ENCODE results near the gene TPST1.
"Not testable (repeated sequence)": the region's sequence is repeated elsewhere in the genome, so short reads cannot be mapped to it uniquely, and the experiment has no call there.

Gene TPST1

GRCh38 chr7:66301737-66302136 lies 96.6 kb downstream of the TPST1 start:
- no peaks in the 10 kb centered on the region for H3K27me3 Mint-ChIP-seq
- H3K9me3 Mint-ChIP-seq: peaks cover 4 to 12% of the 10 kb centered on the region in 2 donors
- peaks cover 0 to 6% of the 10 kb centered on the region in 2 donors for H3K4me1 Mint-ChIP-seq
- H3K27ac Mint-ChIP-seq: no peak overlapping the region
- no peak overlapping the region for H3K4me3 Mint-ChIP-seq
- DNase-seq (no peak), ATAC-seq (replicated peaks) (no peak)
- peaks cover 10 to 33% of the 10 kb centered on the region in 2 donors for H3K36me3 Mint-ChIP-seq

GRCh38 chr7:66303454-66304155 lies 98.5 kb downstream of the TPST1 start:
- Mint-ChIP-seq H3K27me3 (no peaks in the 10 kb centered on the region), H3K27ac (no peak overlapping the region), H3K36me3 (peaks cover 7 to 26% of the 10 kb centered on the region in 2 donors), H3K4me1 (peaks cover 0 to 6% of the 10 kb centered on the region in 2 donors), H3K4me3 (no peak overlapping the region), H3K9me3 (peaks cover 4 to 5% of the 10 kb centered on the region in 2 donors)
- no peak for ATAC-seq (replicated peaks)
- no peak for DNase-seq

GRCh38 chr7:66304536-66304935 lies 99.4 kb downstream of the TPST1 start:
- Mint-ChIP-seq H3K27ac (no peak overlapping the region), H3K36me3 (peaks cover 4 to 21% of the 10 kb centered on the region in 2 donors), H3K4me3 (no peak overlapping the region), H3K4me1 (peaks cover 0 to 6% of the 10 kb centered on the region in 2 donors), H3K9me3 (peaks cover under 1 to 2% of the 10 kb centered on the region in 2 donors), H3K27me3 (no peaks in the 10 kb centered on the region)
- ATAC-seq (replicated peaks): no peak
- no peak for DNase-seq

GRCh38 chr7:66306243-66306642 lies 101.1 kb downstream of the TPST1 start:
- Mint-ChIP-seq H3K4me3 (no peak overlapping the region), H3K36me3 (peaks cover 0 to 15% of the 10 kb centered on the region in 2 donors)

GRCh38 chr7:66307591-66308215 lies 102.6 kb downstream of the TPST1 start:
- H3K27ac Mint-ChIP-seq: no peak overlapping the region
- peaks cover 0 to 11% of the 10 kb centered on the region in 2 donors for H3K36me3 Mint-ChIP-seq
- ATAC-seq (replicated peaks): no peak
- DNase-seq: no peak
- peaks cover 4 to 8% of the 10 kb centered on the region in 2 donors for H3K4me1 Mint-ChIP-seq
- no peaks in the 10 kb centered on the region for H3K27me3 Mint-ChIP-seq
- no peaks in the 10 kb centered on the region for H3K9me3 Mint-ChIP-seq
- no peak overlapping the region for H3K4me3 Mint-ChIP-seq

More at GRCh38 chr7:66306243-66306642, 101.1 kb downstream of the TPST1 start:
- no peak for ATAC-seq (replicated peaks)
- Mint-ChIP-seq H3K27ac (no peak overlapping the region), H3K27me3 (no peaks in the 10 kb centered on the region), H3K4me1 (peaks cover 0 to 8% of the 10 kb centered on the region in 2 donors), H3K9me3 (no peaks in the 10 kb centered on the region)
- no peak for DNase-seq

GRCh38 chr7:66308411-66308810 lies 103.3 kb downstream of the TPST1 start:
- Mint-ChIP-seq H3K27ac (no peak overlapping the region), H3K4me1 (peaks cover 6 to 9% of the 10 kb centered on the region in 2 donors), H3K36me3 (peaks cover 0 to 11% of the 10 kb centered on the region in 2 donors), H3K4me3 (no peak overlapping the region), H3K27me3 (no peaks in the 10 kb centered on the region), H3K9me3 (no peaks in the 10 kb centered on the region)
- ATAC-seq (replicated peaks) (no peak), DNase-seq (no peak)

- H3K4me3 Mint-ChIP-seq: no peak overlapping the region
- no peaks in the 10 kb centered on the region for H3K27me3 Mint-ChIP-seq
- peaks cover 0 to 11% of the 10 kb centered on the region in 2 donors for H3K36me3 Mint-ChIP-seq
- DNase-seq: no peak
- H3K9me3 Mint-ChIP-seq: no peaks in the 10 kb centered on the region
- peaks cover 14 to 25% of the 10 kb centered on the region in 2 donors for H3K4me1 Mint-ChIP-seq
- ATAC-seq (replicated peaks): no peak
- no peak overlapping the region for H3K27ac Mint-ChIP-seq
These were observed 105.5 kb downstream of the TPST1 start for GRCh38 chr7:66310620-66311019.

GRCh38 chr7:66313886-66314568 lies 108.9 kb downstream of the TPST1 start:
- no peaks in the 10 kb centered on the region for H3K9me3 Mint-ChIP-seq
- H3K4me1 Mint-ChIP-seq: peaks cover 13 to 25% of the 10 kb centered on the region in 2 donors
- ATAC-seq (replicated peaks): peak in 1 of 2 donors; percentile 44
- H3K27ac Mint-ChIP-seq: peak overlapping the region; percentile 6
- no peaks in the 10 kb centered on the region for H3K27me3 Mint-ChIP-seq
- H3K4me3 Mint-ChIP-seq: peak overlapping the region in 1 of 2 donors; percentile 9
- peaks cover 0 to 8% of the 10 kb centered on the region in 2 donors for H3K36me3 Mint-ChIP-seq
- DNase-seq: no peak

GRCh38 chr7:66315192-66315591 lies 110.1 kb downstream of the TPST1 start:
- DNase-seq (no peak), ATAC-seq (replicated peaks) (no peak)
- H3K27ac Mint-ChIP-seq: no peak overlapping the region
- H3K36me3 Mint-ChIP-seq: peaks cover 3 to 12% of the 10 kb centered on the region in 2 donors
- no peaks in the 10 kb centered on the region for H3K27me3 Mint-ChIP-seq
- no peaks in the 10 kb centered on the region for H3K9me3 Mint-ChIP-seq
- peaks cover 13 to 25% of the 10 kb centered on the region in 2 donors for H3K4me1 Mint-ChIP-seq
- no peak overlapping the region for H3K4me3 Mint-ChIP-seq

GRCh38 chr7:66319407-66319979 lies 114.4 kb downstream of the TPST1 start:
- Mint-ChIP-seq H3K27ac (no peak overlapping the region), H3K4me3 (no peak overlapping the region), H3K4me1 (peaks cover 6 to 9% of the 10 kb centered on the region in 2 donors), H3K36me3 (peaks cover 16 to 32% of the 10 kb centered on the region in 2 donors), H3K9me3 (peaks cover 11% of the 10 kb centered on the region in 2 donors), H3K27me3 (no peaks in the 10 kb centered on the region)
- no peak for DNase-seq
- ATAC-seq (replicated peaks): no peak

GRCh38 chr7:66321283-66321682 lies 116.1 kb downstream of the TPST1 start:
- DNase-seq (no peak), ATAC-seq (replicated peaks) (no peak)
- H3K27ac Mint-ChIP-seq: no peak overlapping the region
- H3K4me1 Mint-ChIP-seq: peaks cover 4 to 7% of the 10 kb centered on the region in 2 donors
- no peaks in the 10 kb centered on the region for H3K27me3 Mint-ChIP-seq
- H3K4me3 Mint-ChIP-seq: no peak overlapping the region
- H3K9me3 Mint-ChIP-seq: peaks cover 11% of the 10 kb centered on the region in 2 donors
- H3K36me3 Mint-ChIP-seq: peaks cover 16 to 37% of the 10 kb centered on the region in 2 donors

- Mint-ChIP-seq H3K4me1 (peaks cover 4 to 7% of the 10 kb centered on the region in 2 donors), H3K27me3 (no peaks in the 10 kb centered on the region), H3K9me3 (peaks cover 11% of the 10 kb centered on the region in 2 donors), H3K36me3 (peaks cover 16 to 35% of the 10 kb centered on the region in 2 donors), H3K27ac (no peak overlapping the region), H3K4me3 (no peak overlapping the region)
- ATAC-seq (replicated peaks) (no peak), DNase-seq (no peak)
These were observed 118.1 kb downstream of the TPST1 start for GRCh38 chr7:66323114-66323796.

- H3K4me3 Mint-ChIP-seq, DNase-seq, H3K27me3 Mint-ChIP-seq, H3K4me1 Mint-ChIP-seq, H3K27ac Mint-ChIP-seq: not testable (repeated sequence)
- peak; percentile 86 for ATAC-seq (replicated peaks)
- Mint-ChIP-seq H3K9me3 (peaks cover 11% of the 10 kb centered on the region in 2 donors), H3K36me3 (peaks cover 13 to 25% of the 10 kb centered on the region in 2 donors)
These were observed 119.9 kb downstream of the TPST1 start for GRCh38 chr7:66324985-66325384.

Data from stimulated activated naive B cell treated with anti-CD40 and anti-IgM and Interleukin-4, amounts not matched to agents 10 μg/mL and 1 μg/mL and 100 μg/mL, for 72 hours (primary cell).